Ovary (tissue), 3 donors: ENCODE measurements around the gene UROC1.
"Not testable (repeated sequence)": the region's sequence is repeated elsewhere in the genome, so short reads cannot be mapped to it uniquely, and the experiment has no call there.

Experiments
- CTCF ChIP-seq, 3 donors: fragments of 450-650 bp in 2 of 3; fragments of 200-600 bp in 1 of 3; IDR thresholded peaks; one replicate each; pipeline versions ENCODE4 v1.5.1 to v1.8.0; 2016 to 2022; ENCODE audit warnings: antibody characterized with exemption in 3 of 3, mild to moderate bottlenecking in 1 of 3
- POLR2A ChIP-seq: fragments of 450-650 bp; IDR thresholded peaks from one replicate; pipeline ENCODE4 v1.6.1; 2017; ENCODE audit warnings: antibody characterized with exemption, mild to moderate bottlenecking, moderate library complexity
- donor health status: DM: no; HTN: no; CAD: no.

DNA sequence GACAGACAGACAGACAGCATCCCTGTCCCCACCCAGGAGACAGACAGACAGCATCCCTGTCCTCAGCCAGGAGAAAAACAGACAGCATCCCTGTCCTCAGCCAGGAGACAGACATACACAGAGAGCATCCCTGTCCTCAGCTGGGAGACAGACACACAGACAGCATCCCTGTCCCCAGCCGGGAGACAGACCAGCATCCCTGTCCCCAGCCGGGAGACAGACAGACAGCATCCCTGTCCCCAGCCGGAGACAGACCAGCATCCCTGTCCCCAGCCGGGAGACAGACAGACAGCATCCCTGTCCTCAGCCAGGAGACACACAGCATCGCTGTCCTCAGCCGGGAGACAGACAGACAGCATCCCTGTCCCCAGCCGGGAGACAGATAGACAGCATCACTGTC lies 17.1 kb upstream of the UROC1 start:
- not testable (repeated sequence) for TF ChIP-seq CTCF (IDR thresholded peaks at IDR 0.05); POLR2A
